ENCODE measurements around the gene ASCC3. TPM values are rescaled to one million over a fixed set of nuclear protein-coding genes. Genes with fewer than 3 reads are reported as not detected.

Gene ASCC3
- total and polyA plus RNA-seq, 2 of the 4 experiments (the other 2 are of a cell fraction) = 25.8 to 104 TPM

DNA sequence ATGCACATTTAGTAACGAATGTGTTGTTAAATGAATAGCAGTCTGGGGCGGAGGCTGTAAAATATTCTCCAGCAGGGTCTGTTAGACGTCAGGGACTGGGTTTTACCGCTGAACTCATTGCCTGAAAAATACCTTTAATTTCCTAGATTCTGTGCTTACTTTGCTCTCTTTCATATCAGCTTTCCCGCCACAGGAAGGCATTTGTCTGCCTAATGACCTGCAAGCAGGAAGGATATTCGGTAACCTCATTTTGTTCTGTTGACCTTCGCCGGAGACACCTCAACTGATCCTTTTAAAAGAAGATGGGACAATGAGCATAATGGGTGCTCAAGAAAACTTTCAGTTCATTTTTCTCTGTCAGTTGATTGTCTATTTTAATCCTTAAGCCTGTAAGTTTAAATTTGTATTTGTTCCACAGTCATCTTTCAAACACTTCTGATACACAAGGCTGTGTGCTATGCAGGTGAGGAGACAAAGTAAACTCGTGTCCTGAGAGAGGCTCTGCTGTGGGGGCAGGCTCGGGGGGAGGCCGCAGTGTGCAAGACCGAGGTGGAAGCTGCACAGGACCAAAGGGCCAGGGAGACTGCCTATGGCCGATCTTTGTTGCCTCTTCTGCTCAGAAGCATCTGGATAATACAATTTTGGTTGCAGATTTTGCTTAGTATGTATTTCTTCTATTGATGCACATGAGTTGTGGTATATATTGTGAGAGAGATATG lies 389.0 kb downstream of the ASCC3 start:
- H3K79me1 ChIP-seq (ENCODE audit: low read depth in 1 of 2, low read length in 2 of 2) = no peaks in the 10 kb centered on the region
- ATAC-seq (ENCODE audit: low read depth) (no peak), DNase-seq (no peak)
- CTCF ChIA-PET = no interaction called here
- no peak overlapping the region for H2AFZ ChIP-seq (replicated peaks; ENCODE audit: low read length, poor library complexity)
- POLR2A ChIA-PET (ENCODE audit: unreplicated experiment) = no interaction called here
- no peak overlapping the region for H4K8ac ChIP-seq (ENCODE audit: low read depth in 2 of 2, low read length in 2 of 2)
- no peak overlapping the region for H4K5ac ChIP-seq (ENCODE audit: low read depth, low read length)
- no peaks in the 10 kb centered on the region for H4K20me1 ChIP-seq (ENCODE audit: insufficient read depth, low read length)
- no peak overlapping the region for H3K4ac ChIP-seq (ENCODE audit: low read depth, low read length)
- H3K4me3 ChIP-seq (ENCODE audit: insufficient read depth, low read depth, low read length) = no peak overlapping the region
- H3K9ac ChIP-seq (ENCODE audit: low read depth, low read length) = no peak overlapping the region
- H2BK120ac ChIP-seq (ENCODE audit: low read depth, low read length) = no peak overlapping the region
- H3K27me3 ChIP-seq (ENCODE audit: control insufficient read depth, insufficient read depth, low read length) = peaks cover 24% of the 10 kb centered on the region
- no peak overlapping the region for H3K27ac ChIP-seq (ENCODE audit: insufficient read depth, low read length)
- no peak overlapping the region for H2BK15ac ChIP-seq (ENCODE audit: low read depth, low read length)
- H3K14ac ChIP-seq (replicated peaks; ENCODE audit: low read depth, low read length) = no peak overlapping the region
- no peaks in the 10 kb centered on the region for H3K4me1 ChIP-seq (ENCODE audit: control insufficient read depth, insufficient read depth, low read length)
- H3K9me3 ChIP-seq (ENCODE audit: control insufficient read depth, insufficient read depth, low read length) = no peaks in the 10 kb centered on the region
- H3K9me1 ChIP-seq (ENCODE audit: insufficient read depth, low read length) = no peaks in the 10 kb centered on the region
- H2AK5ac ChIP-seq (ENCODE audit: low read depth, low read length) = no peak overlapping the region
- no TSS peak for BruUV-seq (replicated peaks)
- in situ Hi-C loops (cut with MboI; ENCODE audit: low sequenced_read_pairs) = loop anchor here (25.0 kb wide), 1 partner anchor 630 kb away; no protein-coding TSS in a partner anchor
- dilution Hi-C loops (cut with HindIII; ENCODE audit: low sequenced_read_pairs, unreplicated experiment) = no loop called here
- no peak overlapping the region for H4K91ac ChIP-seq (ENCODE audit: insufficient read depth, low read depth, low read length)
- no peak overlapping the region for H3K56ac ChIP-seq (ENCODE audit: extremely low read depth, insufficient read depth, low read length)
- H3K36me3 ChIP-seq (ENCODE audit: control insufficient read depth, insufficient read depth, low read length) = no peaks in the 10 kb centered on the region
- no peak overlapping the region for H2BK5ac ChIP-seq (ENCODE audit: low read depth, low read length, poor library complexity, severe bottlenecking)
- no peak overlapping the region; the same call in 1 of the 2 replicates for H3K23ac ChIP-seq (ENCODE audit: low read depth, low read length)
- H3K4me2 ChIP-seq (ENCODE audit: low read depth, low read length) = no peak overlapping the region
- 17% methylated on average over 2 of the region's 13 CpGs; no CpG with 5 or more reads in 1 of the 2 experiments for WGBS, 2 experiments (ENCODE audit: extremely low coverage in 2 of 2, insufficient read length in 1 of 2)
- intact Hi-C loops (cut with micrococcal nuclease) = no loop called here
- TF ChIP-seq CEBPB (IDR thresholded peaks at IDR 0.05; ENCODE audit: low read depth, low read length) (no peak), BHLHE40 (IDR thresholded peaks at IDR 0.05; ENCODE audit: low read depth, low read length) (no peak), MAFK (IDR thresholded peaks at IDR 0.05; ENCODE audit: low read depth, low read length) (no peak), FOS (IDR thresholded peaks at IDR 0.05; ENCODE audit: low read depth, low read length) (no peak), RCOR1 (IDR thresholded peaks at IDR 0.05; ENCODE audit: insufficient replicate concordance, low read length) (no peak), RFX5 (IDR thresholded peaks at IDR 0.05; ENCODE audit: low read depth, low read length) (no peak), CHD1 (IDR thresholded peaks at IDR 0.05; ENCODE audit: low read depth, low read length) (no peak), USF2 (IDR thresholded peaks at IDR 0.05; ENCODE audit: low read depth, low read length) (no peak), NFE2L2 (IDR thresholded peaks at IDR 0.05; ENCODE audit: low read depth, low read length) (no peak), MXI1 (IDR thresholded peaks at IDR 0.05; ENCODE audit: borderline replicate concordance, low read depth, low read length) (no peak), SMC3 (IDR thresholded peaks at IDR 0.05; ENCODE audit: low read depth, low read length) (no peak)
- TF ChIP-seq, protein P1, sequence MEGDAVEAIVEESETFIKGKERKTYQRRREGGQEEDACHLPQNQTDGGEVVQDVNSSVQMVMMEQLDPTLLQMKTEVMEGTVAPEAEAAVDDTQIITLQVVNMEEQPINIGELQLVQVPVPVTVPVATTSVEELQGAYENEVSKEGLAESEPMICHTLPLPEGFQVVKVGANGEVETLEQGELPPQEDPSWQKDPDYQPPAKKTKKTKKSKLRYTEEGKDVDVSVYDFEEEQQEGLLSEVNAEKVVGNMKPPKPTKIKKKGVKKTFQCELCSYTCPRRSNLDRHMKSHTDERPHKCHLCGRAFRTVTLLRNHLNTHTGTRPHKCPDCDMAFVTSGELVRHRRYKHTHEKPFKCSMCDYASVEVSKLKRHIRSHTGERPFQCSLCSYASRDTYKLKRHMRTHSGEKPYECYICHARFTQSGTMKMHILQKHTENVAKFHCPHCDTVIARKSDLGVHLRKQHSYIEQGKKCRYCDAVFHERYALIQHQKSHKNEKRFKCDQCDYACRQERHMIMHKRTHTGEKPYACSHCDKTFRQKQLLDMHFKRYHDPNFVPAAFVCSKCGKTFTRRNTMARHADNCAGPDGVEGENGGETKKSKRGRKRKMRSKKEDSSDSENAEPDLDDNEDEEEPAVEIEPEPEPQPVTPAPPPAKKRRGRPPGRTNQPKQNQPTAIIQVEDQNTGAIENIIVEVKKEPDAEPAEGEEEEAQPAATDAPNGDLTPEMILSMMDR (conservative IDR thresholded peaks at IDR 0.05; ENCODE audit: low read depth, low read length) = no peak
- H2BK20ac ChIP-seq (ENCODE audit: low read depth, low read length) = no peak overlapping the region
- H3K18ac ChIP-seq (ENCODE audit: low read depth, low read length) = no peak overlapping the region
- H2AK9ac ChIP-seq (replicated peaks; ENCODE audit: low read depth, low read length, poor library complexity) = no peak overlapping the region
